MM.1S (cell line): ENCODE data around the gene NTM.

Experiments
- DNase-seq: peaks from one replicate; pipeline ENCODE4 v3.0.0-alpha.2; 2015
- H2AFZ ChIP-seq: fragments of 300-600 bp; sonication (generic); 2 replicates; pipeline ENCODE4 v1.6.0; 2016; ENCODE audit warnings: antibody characterized with exemption, low read length
- H3F3A ChIP-seq: fragments of 300-600 bp; sonication (generic); 2 replicates; pipeline ENCODE4 v1.6.1; 2016; ENCODE audit warnings: mild to moderate bottlenecking, antibody characterized with exemption, low read length, moderate library complexity, mixed read lengths; ENCODE audit not compliant: insufficient read depth
- H3K27ac ChIP-seq: fragments of 300-600 bp; sonication (generic); 2 replicates; pipeline ENCODE4 v1.5.1; 2016; ENCODE audit warnings: mild to moderate bottlenecking, low read length
- H3K27me3 ChIP-seq: fragments of 300-600 bp; sonication (generic); replicated peaks from 2 replicates; pipeline ENCODE4 v1.6.0; 2016; ENCODE audit warnings: low read length; ENCODE audit not compliant: insufficient read depth
- H3K36me3 ChIP-seq: fragments of 300-600 bp; sonication (generic); replicated peaks from 2 replicates; pipeline ENCODE4 v1.6.1; 2016; ENCODE audit warnings: mild to moderate bottlenecking, low read length, mixed read lengths; ENCODE audit not compliant: insufficient read depth
- H3K4me1 ChIP-seq: fragments of 300-600 bp; sonication (generic); 2 replicates; pipeline ENCODE4 v1.6.1; 2016; ENCODE audit warnings: low read length, mixed read lengths
- H3K4me2 ChIP-seq: fragments of 300-600 bp; sonication (generic); 2 replicates; pipeline ENCODE4 v1.6.0; 2016; ENCODE audit warnings: low read depth, low read length
- H3K4me3 ChIP-seq: fragments of 300-600 bp; sonication (generic); 2 replicates; pipeline ENCODE4 v1.5.1; 2016; ENCODE audit warnings: low read length, mixed read lengths
- H3K79me2 ChIP-seq: fragments of 300-600 bp; sonication (generic); 2 replicates; pipeline ENCODE4 v1.6.1; 2016; ENCODE audit warnings: mixed run types, low read length, mixed read lengths
- H3K9ac ChIP-seq: fragments of 300-600 bp; sonication (generic); 2 replicates; pipeline ENCODE4 v1.6.1; 2016; ENCODE audit warnings: low read length, mixed read lengths
- H3K9me2 ChIP-seq: fragments of 300-600 bp; sonication (generic); replicated peaks from 2 replicates; pipeline ENCODE4 v1.6.1; 2016; ENCODE audit warnings: mild to moderate bottlenecking, low read length, mixed read lengths; ENCODE audit not compliant: insufficient read depth
- H3K9me3 ChIP-seq: fragments of 300-600 bp; sonication (generic); replicated peaks from 2 replicates; pipeline ENCODE4 v1.6.1; 2016; ENCODE audit warnings: mild to moderate bottlenecking, low read length, mixed read lengths; ENCODE audit not compliant: insufficient read depth
- H4K20me1 ChIP-seq: fragments of 300-600 bp; sonication (generic); 2 replicates; pipeline ENCODE4 v1.6.1; 2016; ENCODE audit warnings: mild to moderate bottlenecking, low read length, moderate library complexity, mixed read lengths; ENCODE audit not compliant: insufficient read depth
- EZH2 ChIP-seq: fragments of 300-600 bp; sonication (generic); optimal IDR thresholded peaks from 2 replicates; pipeline ENCODE3; 2017; ENCODE audit warnings: low read depth, mild to moderate bottlenecking, antibody characterized with exemption, low read length, mixed read lengths
- EZH2phosphoT487 ChIP-seq: fragments of 300-600 bp; sonication (generic); IDR thresholded peaks from 2 replicates; pipeline ENCODE4 v1.6.1; 2018; ENCODE audit warnings: antibody characterized with exemption, low read length
- TF ChIP-seq, protein P1 (sequence below): fragments of 300-600 bp; sonication (generic); IDR thresholded peaks from 2 replicates; pipeline ENCODE4 v1.5.1; 2016; ENCODE audit warnings: antibody characterized with exemption, low read length, mixed read lengths

Gene NTM

DNA sequence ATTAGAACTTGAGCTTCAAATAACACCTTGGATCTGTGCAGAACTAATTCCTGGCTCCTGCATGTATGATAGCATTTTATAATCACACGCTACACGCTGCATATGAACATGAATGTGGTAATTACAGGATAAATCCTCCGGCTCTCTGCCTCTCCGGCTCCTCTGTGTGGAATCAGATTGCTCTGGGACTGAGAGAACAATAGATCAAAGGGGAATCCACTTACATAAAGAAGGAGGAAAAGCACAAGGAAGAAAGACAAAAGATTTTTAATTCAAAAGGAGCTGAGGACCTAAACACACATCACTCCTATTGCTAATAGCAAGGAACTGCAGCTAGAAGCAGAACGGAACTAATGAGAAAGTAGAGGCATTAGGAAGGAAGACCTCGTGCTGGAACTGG, 240.9 kb downstream of the NTM start:
- Histone ChIP-seq H3K9me2 (no peaks in the 10 kb centered on the region), H3K4me1 (no peaks in the 10 kb centered on the region), H3K9ac (no peak overlapping the region), H3K9me3 (no peaks in the 10 kb centered on the region), H2AFZ (no peak overlapping the region), H3K36me3 (no peaks in the 10 kb centered on the region), H3K27me3 (no peaks in the 10 kb centered on the region), H3K79me2 (no peaks in the 10 kb centered on the region), H3K27ac (no peak overlapping the region), H3K4me3 (no peak overlapping the region), H3F3A (no peaks in the 10 kb centered on the region), H4K20me1 (no peaks in the 10 kb centered on the region), H3K4me2 (no peak overlapping the region)
- TF ChIP-seq EZH2 (no peak), EZH2phosphoT487 (no peak)
- no peak for DNase-seq

DNA sequence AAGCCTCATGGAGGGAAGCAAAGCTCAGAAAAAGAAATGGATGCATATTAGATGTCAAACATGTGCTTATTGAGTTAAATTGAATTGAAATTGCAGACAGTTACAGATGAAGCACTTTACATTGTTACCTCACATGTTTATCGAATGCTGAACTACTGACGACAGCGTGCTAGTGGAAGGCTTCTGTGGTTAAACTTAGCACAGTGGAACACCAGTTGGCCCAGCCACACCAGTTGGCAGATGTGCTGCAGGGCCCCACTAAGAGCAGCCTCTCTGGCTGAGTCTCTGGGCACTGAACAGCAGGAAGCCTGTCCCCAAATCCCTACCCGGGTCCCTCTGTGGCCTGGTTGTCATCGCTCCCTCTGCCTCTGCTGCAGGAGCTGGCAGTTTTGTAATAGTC, 242.1 kb downstream of the NTM start:
- H3K27ac ChIP-seq = no peak overlapping the region
- no peak overlapping the region for H3K4me3 ChIP-seq
- no peaks in the 10 kb centered on the region for H3K4me1 ChIP-seq
- H3K9me2 ChIP-seq = no peaks in the 10 kb centered on the region
- H3K4me2 ChIP-seq = no peak overlapping the region
- H4K20me1 ChIP-seq = no peaks in the 10 kb centered on the region
- no peaks in the 10 kb centered on the region for H3F3A ChIP-seq
- H3K79me2 ChIP-seq = no peaks in the 10 kb centered on the region
- no peak overlapping the region for H2AFZ ChIP-seq
- no peak for TF ChIP-seq EZH2phosphoT487
- TF ChIP-seq, protein P1, sequence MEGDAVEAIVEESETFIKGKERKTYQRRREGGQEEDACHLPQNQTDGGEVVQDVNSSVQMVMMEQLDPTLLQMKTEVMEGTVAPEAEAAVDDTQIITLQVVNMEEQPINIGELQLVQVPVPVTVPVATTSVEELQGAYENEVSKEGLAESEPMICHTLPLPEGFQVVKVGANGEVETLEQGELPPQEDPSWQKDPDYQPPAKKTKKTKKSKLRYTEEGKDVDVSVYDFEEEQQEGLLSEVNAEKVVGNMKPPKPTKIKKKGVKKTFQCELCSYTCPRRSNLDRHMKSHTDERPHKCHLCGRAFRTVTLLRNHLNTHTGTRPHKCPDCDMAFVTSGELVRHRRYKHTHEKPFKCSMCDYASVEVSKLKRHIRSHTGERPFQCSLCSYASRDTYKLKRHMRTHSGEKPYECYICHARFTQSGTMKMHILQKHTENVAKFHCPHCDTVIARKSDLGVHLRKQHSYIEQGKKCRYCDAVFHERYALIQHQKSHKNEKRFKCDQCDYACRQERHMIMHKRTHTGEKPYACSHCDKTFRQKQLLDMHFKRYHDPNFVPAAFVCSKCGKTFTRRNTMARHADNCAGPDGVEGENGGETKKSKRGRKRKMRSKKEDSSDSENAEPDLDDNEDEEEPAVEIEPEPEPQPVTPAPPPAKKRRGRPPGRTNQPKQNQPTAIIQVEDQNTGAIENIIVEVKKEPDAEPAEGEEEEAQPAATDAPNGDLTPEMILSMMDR = no peak
- TF ChIP-seq EZH2 = no peak
- no peaks in the 10 kb centered on the region for H3K36me3 ChIP-seq
- no peaks in the 10 kb centered on the region for H3K27me3 ChIP-seq
- H3K9me3 ChIP-seq = no peaks in the 10 kb centered on the region
- DNase-seq = no peak
- no peak overlapping the region for H3K9ac ChIP-seq

DNA sequence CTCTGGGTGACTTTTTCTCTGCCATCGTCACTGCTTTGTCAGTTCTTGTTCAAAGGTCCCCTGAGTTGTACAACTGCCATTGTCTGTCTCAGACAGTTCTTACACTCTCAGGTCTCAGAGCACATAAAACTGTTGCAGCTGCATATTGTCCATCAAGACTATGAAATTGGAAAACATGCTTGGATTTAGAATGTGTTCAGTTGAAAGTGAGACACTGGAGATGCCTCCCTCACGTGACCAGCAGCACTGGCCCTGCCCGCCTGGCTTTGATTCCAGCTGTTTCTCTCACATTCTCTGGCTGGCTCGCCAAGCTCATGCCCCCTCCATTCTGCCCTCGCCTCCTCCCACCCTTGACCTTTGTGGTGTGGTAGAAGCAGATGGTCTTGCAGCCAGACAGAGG, 244.2 kb downstream of the NTM start:
- no peak overlapping the region for H3K4me3 ChIP-seq
- H2AFZ ChIP-seq = no peak overlapping the region
- H3F3A ChIP-seq = no peaks in the 10 kb centered on the region
- H3K9me2 ChIP-seq = no peaks in the 10 kb centered on the region
- H3K27ac ChIP-seq = no peak overlapping the region
- no peaks in the 10 kb centered on the region for H3K36me3 ChIP-seq
- DNase-seq = no peak
- no peaks in the 10 kb centered on the region for H4K20me1 ChIP-seq
- H3K9ac ChIP-seq = no peak overlapping the region
- no peaks in the 10 kb centered on the region for H3K27me3 ChIP-seq
- no peaks in the 10 kb centered on the region for H3K4me1 ChIP-seq
- no peaks in the 10 kb centered on the region for H3K9me3 ChIP-seq
- no peak for TF ChIP-seq EZH2phosphoT487
- TF ChIP-seq, protein P1 = no peak
- H3K4me2 ChIP-seq = no peak overlapping the region
- H3K79me2 ChIP-seq = no peaks in the 10 kb centered on the region

DNA sequence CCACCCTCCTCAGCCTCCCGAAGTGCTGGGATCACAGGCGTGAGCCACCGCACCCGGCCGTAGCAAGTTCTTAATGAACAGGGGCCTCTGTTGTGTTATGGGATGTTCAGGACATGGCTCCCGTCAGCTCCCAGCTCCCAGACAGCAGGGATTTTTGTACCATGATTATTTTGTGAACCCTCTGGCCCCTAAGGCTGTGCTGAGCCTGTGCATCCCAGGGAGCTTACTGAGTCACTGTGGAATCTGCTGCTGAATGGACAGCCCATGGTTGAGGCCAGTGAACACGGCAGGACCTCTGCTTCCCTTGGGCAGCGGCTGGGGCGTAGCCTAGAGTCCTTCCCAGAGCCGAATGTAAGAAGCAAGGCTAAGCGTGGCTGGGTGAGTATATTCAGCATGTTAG, 245.2 kb downstream of the NTM start:
- DNase-seq = no peak
- no peak for TF ChIP-seq EZH2
- no peak for TF ChIP-seq EZH2phosphoT487
- TF ChIP-seq, protein P1 = no peak
- no peaks in the 10 kb centered on the region for H3K9me2 ChIP-seq
- no peaks in the 10 kb centered on the region for H3K4me1 ChIP-seq
- no peaks in the 10 kb centered on the region for H3K36me3 ChIP-seq
- no peaks in the 10 kb centered on the region for H3K9me3 ChIP-seq
- no peaks in the 10 kb centered on the region for H4K20me1 ChIP-seq
- no peak overlapping the region for H3K4me3 ChIP-seq
- no peak overlapping the region for H3K9ac ChIP-seq
- H3K79me2 ChIP-seq = no peaks in the 10 kb centered on the region
- H2AFZ ChIP-seq = no peak overlapping the region
- no peak overlapping the region for H3K27ac ChIP-seq
- H3K27me3 ChIP-seq = no peaks in the 10 kb centered on the region
- H3K4me2 ChIP-seq = no peak overlapping the region
- no peaks in the 10 kb centered on the region for H3F3A ChIP-seq
